HepG2 (cell line): Measurements from ENCODE around the gene NTN3. TPM values are rescaled to one million over a fixed set of nuclear protein-coding genes. Genes with fewer than 3 reads are reported as not detected.

Experiments
- ASH2L ChIP-seq: fragments of 300-600, 200-600 bp; sonication (generic); IDR thresholded peaks from 2 replicates; pipeline ENCODE4 v1.7.0; 2017; ENCODE audit warnings: low read depth, mild to moderate bottlenecking, moderate library complexity, mixed read lengths, low read length; ENCODE audit not compliant: insufficient read length
- CHCHD3 ChIP-seq: sonication (generic); formaldehyde crosslinking; IDR thresholded peaks from 2 replicates; pipeline ENCODE4 v1.8.0; 2022; ENCODE audit warnings: mild to moderate bottlenecking, missing genetic modification reagents, moderate library complexity
- CTCF ChIP-seq: sonication (generic); formaldehyde crosslinking; IDR thresholded peaks from 2 replicates; pipeline ENCODE4 v1.5.0; 2020; ENCODE audit warnings: mild to moderate bottlenecking, missing genetic modification reagents, moderate library complexity
- GATAD1 ChIP-seq: IDR thresholded peaks from 2 replicates; pipeline ENCODE4 v1.6.1; 2016; ENCODE audit warnings: missing genetic modification reagents, missing compliant biosample characterization
- KMT2A ChIP-seq: sonication (generic); formaldehyde crosslinking; IDR thresholded peaks from 2 replicates; pipeline ENCODE4 v1.4.0; 2020; ENCODE audit warnings: missing genetic modification reagents
- LCORL ChIP-seq, 2 experiments: fragments of 450-650 bp in 1 of 2; sonication (generic) in 1 of 2; formaldehyde crosslinking in 1 of 2; IDR thresholded peaks; 2 replicates each; pipeline versions ENCODE4 v1.5.0 to v1.6.1; 2017 to 2020; ENCODE audit warnings: antibody characterized with exemption in 1 of 2, missing genetic modification reagents in 1 of 2
- MYPOP ChIP-seq: sonication (generic); formaldehyde crosslinking; IDR thresholded peaks from 2 replicates; pipeline ENCODE4 v1.8.1; 2023; ENCODE audit warnings: mild to moderate bottlenecking, moderate library complexity, missing genetic modification reagents
- SAFB2 ChIP-seq: sonication (generic); formaldehyde crosslinking; IDR thresholded peaks from 2 replicates; pipeline ENCODE4 v1.5.1; 2020; ENCODE audit warnings: missing genetic modification reagents, low read depth, mild to moderate bottlenecking, borderline replicate concordance
- SAP130 ChIP-seq: IDR thresholded peaks from 2 replicates; pipeline ENCODE4 v1.6.1; 2016; ENCODE audit warnings: low read depth
- STAG1 ChIP-seq: sonication (generic); formaldehyde crosslinking; IDR thresholded peaks from 2 replicates; pipeline ENCODE4 v1.4.0; 2020; ENCODE audit warnings: missing genetic modification reagents
- TEAD3 ChIP-seq: optimal IDR thresholded peaks from 2 replicates; pipeline ENCODE3; 2016; ENCODE audit warnings: borderline replicate concordance
- TRIM22 ChIP-seq: fragments of 450-650 bp; IDR thresholded peaks from 2 replicates; pipeline ENCODE4 v1.6.1; 2017
- ZFP37 ChIP-seq: sonication (generic); formaldehyde crosslinking; IDR thresholded peaks from 2 replicates; pipeline ENCODE4 v1.4.0; 2020; ENCODE audit warnings: missing genetic modification reagents, borderline replicate concordance
- ZNF142 ChIP-seq: sonication (generic); formaldehyde crosslinking; IDR thresholded peaks from 2 replicates; pipeline ENCODE4 v1.4.0; 2020; ENCODE audit warnings: missing genetic modification reagents
- polyA plus RNA-seq, 8 experiments: library from polyadenylated mRNA; depleted of rRNA in 3 of 8; stranded (reverse) in 7 of 8; unstranded in 1 of 8; fragments of >200 nt; fragmentation: Illumina TruSeq in 4 of 8; extraction: Trizol in 4 of 8; gene quantifications; 2 replicates each; pipeline versions ENCODE4 v1.2.1 to v1.2.3, GENCODE V29; 2011 to 2016; ENCODE audit warnings: low read depth in 4 of 8, missing spikeins in 1 of 8, mixed read lengths in 1 of 8; ENCODE audit not compliant: insufficient read depth in 1 of 8
- total RNA-seq, 5 experiments: library from RNA; depleted of rRNA; stranded (reverse); fragments of >200 nt; fragmentation: Illumina TruSeq; extraction: Trizol; gene quantifications; 2 replicates each; pipeline ENCODE4 v1.2.3, GENCODE V29; 2016; ENCODE audit warnings: low read depth in 1 of 5

Gene NTN3
- total and polyA plus RNA-seq, 2 of the 13 experiments (the other 11 are each of a cell fraction or from before 2014, with no cell fraction given): 0.09 to 0.20 TPM

GRCh38 chr16:2429771-2430663 lies 41.1 kb upstream of the NTN3 start (continued):
- TF ChIP-seq ZNF142 (CRISPR knock-in tag) (no peak), KMT2A (CRISPR knock-in tag) (peak; percentile 38; the same call in 1 of the 2 replicates), SAFB2 (CRISPR knock-in tag) (no peak), ZFP37 (CRISPR knock-in tag) (0 out of 2 replicates have a peak, but pooled peaks have one; percentile 9), LCORL (IDR thresholded peaks at IDR 0.05) (no peak), LCORL (CRISPR knock-in tag; IDR thresholded peaks at IDR 0.05) (0 out of 2 replicates have a peak, but pooled peaks have one; percentile 22), MYPOP (CRISPR knock-in tag) (0 out of 2 replicates have a peak, but pooled peaks have one; percentile 11), GATAD1 (peak; percentile 2; the same call in 1 of the 2 replicates), TRIM22 (no peak), SAP130 (CRISPR knock-in tag) (peak; percentile 56), TEAD3 (CRISPR knock-in tag) (peak; percentile 54), CHCHD3 (0 out of 2 replicates have a peak, but pooled peaks have one; percentile 3), CTCF (peak; percentile 67), ASH2L (peak; percentile 51), STAG1 (CRISPR knock-in tag) (peak; percentile 60)
